Bronchial epithelial cell (primary cell): ENCODE measurements around the gene ABTB2. TPM values are rescaled to one million over a fixed set of nuclear protein-coding genes. Genes with fewer than 3 reads are reported as not detected.
A peak's percentile ranks its signal among the peaks of the same experiment; 100 is the strongest.

Source experiments
- DNase-seq: peaks from one replicate; pipeline ENCODE4 v3.0.0-alpha.2; 2010; ENCODE audit warnings: low read depth
- FAIRE-seq: peaks from 2 replicates; lab custom pipeline; 2011; peaks lifted over from hg19 to GRCh38; lab: Jason Lieb, UNC
- H3K27me3 ChIP-seq: 2 replicates; pipeline ENCODE4 v1.5.1; 2011; ENCODE audit warnings: low read length; ENCODE audit not compliant: control insufficient read depth, insufficient read depth
- H3K36me3 ChIP-seq: 2 replicates; pipeline ENCODE4 v1.5.1; 2011; ENCODE audit warnings: low read length; ENCODE audit not compliant: control insufficient read depth, insufficient read depth
- H3K4me3 ChIP-seq: 2 replicates; pipeline ENCODE4 v1.5.1; 2011; ENCODE audit warnings: mild to moderate bottlenecking, low read depth, low read length, control low read depth
- total RNA-seq: library from RNA; depleted of rRNA; stranded (reverse); fragments of >200 nt; gene quantifications from 2 replicates; pipeline ENCODE4 v1.2.1, GENCODE V29; 2014
- TF ChIP-seq, protein P1 (sequence below): IDR thresholded peaks from 2 replicates; pipeline ENCODE4 v1.5.1; 2011; ENCODE audit warnings: mild to moderate bottlenecking, moderate library complexity, low read length, control low read depth, inconsistent platforms; ENCODE audit not compliant: insufficient read depth, severe bottlenecking

The ABTB2 gene
- total RNA-seq, 1 donor from 2014 or later = 0.53 TPM

DNA sequence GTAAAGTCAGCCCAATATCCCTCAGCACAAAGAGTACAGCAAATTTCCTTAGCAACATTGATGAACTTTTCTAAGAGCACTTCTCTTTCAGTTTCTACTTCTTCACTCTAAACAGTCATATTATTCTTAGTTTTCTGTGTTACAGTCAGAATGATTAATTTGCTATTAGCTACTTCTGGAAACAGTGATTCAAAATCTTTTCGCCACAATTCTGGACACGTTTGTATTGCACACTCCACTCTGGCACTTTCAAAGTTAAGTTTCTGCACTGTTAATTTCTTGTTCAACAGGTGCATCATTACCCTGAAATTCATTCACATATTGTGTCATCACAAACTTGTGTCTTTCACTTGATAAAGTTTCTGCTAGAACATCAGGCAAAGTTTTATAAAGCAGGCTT lies 22.5 kb downstream of the ABTB2 start:
- TF ChIP-seq, protein P1, sequence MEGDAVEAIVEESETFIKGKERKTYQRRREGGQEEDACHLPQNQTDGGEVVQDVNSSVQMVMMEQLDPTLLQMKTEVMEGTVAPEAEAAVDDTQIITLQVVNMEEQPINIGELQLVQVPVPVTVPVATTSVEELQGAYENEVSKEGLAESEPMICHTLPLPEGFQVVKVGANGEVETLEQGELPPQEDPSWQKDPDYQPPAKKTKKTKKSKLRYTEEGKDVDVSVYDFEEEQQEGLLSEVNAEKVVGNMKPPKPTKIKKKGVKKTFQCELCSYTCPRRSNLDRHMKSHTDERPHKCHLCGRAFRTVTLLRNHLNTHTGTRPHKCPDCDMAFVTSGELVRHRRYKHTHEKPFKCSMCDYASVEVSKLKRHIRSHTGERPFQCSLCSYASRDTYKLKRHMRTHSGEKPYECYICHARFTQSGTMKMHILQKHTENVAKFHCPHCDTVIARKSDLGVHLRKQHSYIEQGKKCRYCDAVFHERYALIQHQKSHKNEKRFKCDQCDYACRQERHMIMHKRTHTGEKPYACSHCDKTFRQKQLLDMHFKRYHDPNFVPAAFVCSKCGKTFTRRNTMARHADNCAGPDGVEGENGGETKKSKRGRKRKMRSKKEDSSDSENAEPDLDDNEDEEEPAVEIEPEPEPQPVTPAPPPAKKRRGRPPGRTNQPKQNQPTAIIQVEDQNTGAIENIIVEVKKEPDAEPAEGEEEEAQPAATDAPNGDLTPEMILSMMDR = no peak
- FAIRE-seq = no peak

DNA sequence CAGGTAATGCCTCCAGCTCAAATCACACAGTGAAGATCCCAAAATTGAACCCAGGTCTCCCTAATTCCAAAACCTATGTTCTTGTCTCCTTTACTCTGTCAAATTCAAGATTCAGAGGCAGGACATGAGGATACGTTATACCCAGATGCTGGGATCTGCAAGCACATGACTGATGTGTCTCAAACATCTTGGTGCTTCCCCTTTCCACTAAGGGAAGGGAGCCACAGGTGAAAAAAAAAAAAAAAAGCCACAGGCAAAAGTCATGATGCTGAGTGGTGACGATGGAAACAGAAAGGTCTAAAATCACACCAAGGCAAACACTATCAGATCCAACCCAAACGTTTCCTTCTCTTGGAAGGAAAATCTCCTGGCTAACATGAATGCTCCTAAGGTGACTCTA lies 24.0 kb downstream of the ABTB2 start:
- H3K36me3 ChIP-seq = no peaks in the 10 kb centered on the region
- FAIRE-seq = no peak
- H3K4me3 ChIP-seq = no peak overlapping the region
- no peaks in the 10 kb centered on the region for H3K27me3 ChIP-seq
- no peak for DNase-seq
- TF ChIP-seq, protein P1 = no peak

More for the DNA sequence above, 22.5 kb downstream of the ABTB2 start:
- no peak overlapping the region for H3K4me3 ChIP-seq
- no peaks in the 10 kb centered on the region for H3K36me3 ChIP-seq
- no peak for DNase-seq
- no peaks in the 10 kb centered on the region for H3K27me3 ChIP-seq

DNA sequence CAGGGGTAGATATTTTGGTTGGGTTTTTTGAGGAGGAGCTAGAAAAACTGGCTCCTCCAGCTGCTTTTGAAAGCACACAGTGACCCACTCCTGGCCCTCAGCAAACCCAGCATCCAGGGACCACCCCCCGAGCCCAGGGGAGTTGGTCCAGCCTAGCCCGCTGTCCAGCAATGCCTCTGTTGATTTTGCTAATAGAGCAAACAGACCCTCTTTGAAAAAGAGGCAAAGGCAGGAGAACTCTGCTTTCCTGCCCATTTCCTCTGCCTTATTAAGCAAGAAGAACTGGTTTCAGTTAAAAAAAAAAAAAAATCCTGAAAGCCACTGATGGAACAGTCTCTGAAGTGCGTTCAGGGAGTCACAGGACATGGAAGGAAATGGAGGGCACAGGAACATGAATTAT lies 25.3 kb downstream of the ABTB2 start:
- FAIRE-seq = no peak
- TF ChIP-seq, protein P1 = no peak

DNA sequence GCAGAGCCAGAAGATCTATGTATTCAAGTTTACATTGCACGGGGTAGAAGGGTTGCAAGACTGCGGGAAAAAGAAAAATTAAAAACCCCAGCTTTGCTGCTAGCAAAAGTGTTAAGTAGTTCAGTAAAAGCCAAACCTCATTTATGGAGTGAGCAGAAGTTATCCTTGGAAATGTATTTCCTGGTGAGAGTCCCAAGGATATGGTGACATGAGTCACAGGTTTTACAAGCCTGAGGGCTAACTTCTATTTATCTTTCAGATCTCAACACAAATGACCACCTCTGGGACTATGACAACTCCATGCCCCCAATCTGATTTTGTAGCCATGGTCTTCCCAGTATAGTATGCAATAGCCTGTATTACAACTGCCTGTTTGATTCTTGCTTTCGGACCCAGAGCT lies 26.1 kb downstream of the ABTB2 start:
- H3K27me3 ChIP-seq = no peaks in the 10 kb centered on the region
- peak; percentile 30 for DNase-seq
- no peak overlapping the region for H3K4me3 ChIP-seq
- FAIRE-seq = no peak
- H3K36me3 ChIP-seq = no peaks in the 10 kb centered on the region
- TF ChIP-seq, protein P1 = no peak

More for the DNA sequence above, 25.3 kb downstream of the ABTB2 start:
- no peak for DNase-seq
- no peak overlapping the region for H3K4me3 ChIP-seq
- H3K36me3 ChIP-seq = no peaks in the 10 kb centered on the region
- H3K27me3 ChIP-seq = no peaks in the 10 kb centered on the region

DNA sequence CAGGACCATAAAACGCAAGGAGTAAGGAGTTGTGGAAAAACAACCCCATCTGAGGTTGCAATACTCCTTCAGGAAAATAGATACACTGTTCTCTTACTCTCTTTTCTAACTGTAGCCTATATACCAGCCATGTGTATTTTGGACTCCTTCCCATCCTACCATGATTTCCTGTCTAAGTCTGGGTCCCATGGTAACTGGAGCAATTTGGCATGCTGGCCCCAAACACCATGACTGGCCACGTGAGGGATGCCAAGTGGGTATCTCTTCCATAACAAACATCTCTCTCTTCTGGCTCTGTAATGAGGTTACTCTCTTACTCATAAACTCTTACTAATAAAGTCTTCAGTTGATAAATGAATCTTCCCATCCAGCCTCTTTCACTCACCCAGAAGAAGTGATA lies 26.5 kb downstream of the ABTB2 start:
- Histone ChIP-seq H3K36me3 (no peaks in the 10 kb centered on the region), H3K4me3 (no peak overlapping the region), H3K27me3 (no peaks in the 10 kb centered on the region)
- TF ChIP-seq, protein P1 = no peak
- DNase-seq (peak; percentile 13), FAIRE-seq (no peak)

DNA sequence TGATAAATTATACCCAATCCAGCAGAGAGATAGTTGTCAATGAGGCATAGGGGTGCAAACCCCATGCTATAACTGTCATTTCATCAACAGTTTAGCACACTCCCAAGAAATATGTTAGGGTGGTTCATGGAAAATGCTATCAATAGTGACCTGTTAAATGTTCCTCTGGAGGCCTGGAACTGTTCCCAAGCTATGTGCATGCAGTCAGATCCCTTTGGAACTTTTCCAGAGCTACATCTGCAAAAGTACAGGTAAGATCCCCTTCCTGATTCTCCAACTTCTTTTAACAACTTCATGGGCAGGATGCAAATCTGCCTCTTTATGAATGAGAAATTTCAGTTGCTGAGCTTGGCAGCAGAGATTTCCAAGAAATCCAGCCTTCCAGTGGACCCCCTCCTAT lies 27.2 kb downstream of the ABTB2 start:
- TF ChIP-seq, protein P1 = no peak
- DNase-seq (no peak), FAIRE-seq (no peak)

More for the DNA sequence above, 27.2 kb downstream of the ABTB2 start:
- H3K27me3 ChIP-seq = no peaks in the 10 kb centered on the region
- no peaks in the 10 kb centered on the region for H3K36me3 ChIP-seq
- H3K4me3 ChIP-seq = no peak overlapping the region
